ENCODE results near the gene PTGIS. TPM values are rescaled to one million over a fixed set of nuclear protein-coding genes. Genes with fewer than 3 reads are reported as not detected.

PTGIS gene
- total RNA-seq, 6 experiments from 2014 or later, result 0.05 TPM; not detected in 5

DNA sequence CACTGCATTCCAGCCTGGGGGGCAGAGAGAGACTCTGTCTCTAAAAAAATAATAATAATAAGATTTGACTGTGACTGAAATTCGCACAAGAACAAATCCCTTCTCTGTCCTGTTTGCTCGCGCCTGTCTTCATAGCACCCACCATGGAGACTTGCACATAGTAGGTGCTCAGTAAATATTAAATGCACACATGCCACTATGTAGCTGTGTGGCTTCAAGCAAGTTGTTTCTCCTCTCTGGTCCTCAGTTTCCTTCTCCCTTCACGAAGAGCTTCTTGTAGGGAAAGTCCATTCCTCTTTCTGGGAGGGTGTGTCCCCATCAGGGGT, 15.4 kb upstream of the PTGIS start:
- H3K4me3 Mint-ChIP-seq, result peak overlapping the region; percentile 31
- peaks cover 38% of the 10 kb centered on the region for H3K27me3 Mint-ChIP-seq (ENCODE audit: insufficient read depth)
- peaks cover 70% of the 10 kb centered on the region for H3K4me1 Mint-ChIP-seq (ENCODE audit: low read depth)
- no peak overlapping the region for H3K27ac Mint-ChIP-seq
- no peak for DNase-seq
- H3K36me3 Mint-ChIP-seq (ENCODE audit: low read depth), result peaks cover 10% of the 10 kb centered on the region
- peaks cover 15% of the 10 kb centered on the region for H3K9me3 Mint-ChIP-seq
- TF ChIP-seq, protein P1, sequence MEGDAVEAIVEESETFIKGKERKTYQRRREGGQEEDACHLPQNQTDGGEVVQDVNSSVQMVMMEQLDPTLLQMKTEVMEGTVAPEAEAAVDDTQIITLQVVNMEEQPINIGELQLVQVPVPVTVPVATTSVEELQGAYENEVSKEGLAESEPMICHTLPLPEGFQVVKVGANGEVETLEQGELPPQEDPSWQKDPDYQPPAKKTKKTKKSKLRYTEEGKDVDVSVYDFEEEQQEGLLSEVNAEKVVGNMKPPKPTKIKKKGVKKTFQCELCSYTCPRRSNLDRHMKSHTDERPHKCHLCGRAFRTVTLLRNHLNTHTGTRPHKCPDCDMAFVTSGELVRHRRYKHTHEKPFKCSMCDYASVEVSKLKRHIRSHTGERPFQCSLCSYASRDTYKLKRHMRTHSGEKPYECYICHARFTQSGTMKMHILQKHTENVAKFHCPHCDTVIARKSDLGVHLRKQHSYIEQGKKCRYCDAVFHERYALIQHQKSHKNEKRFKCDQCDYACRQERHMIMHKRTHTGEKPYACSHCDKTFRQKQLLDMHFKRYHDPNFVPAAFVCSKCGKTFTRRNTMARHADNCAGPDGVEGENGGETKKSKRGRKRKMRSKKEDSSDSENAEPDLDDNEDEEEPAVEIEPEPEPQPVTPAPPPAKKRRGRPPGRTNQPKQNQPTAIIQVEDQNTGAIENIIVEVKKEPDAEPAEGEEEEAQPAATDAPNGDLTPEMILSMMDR (IDR thresholded peaks at IDR 0.05), result no peak

DNA sequence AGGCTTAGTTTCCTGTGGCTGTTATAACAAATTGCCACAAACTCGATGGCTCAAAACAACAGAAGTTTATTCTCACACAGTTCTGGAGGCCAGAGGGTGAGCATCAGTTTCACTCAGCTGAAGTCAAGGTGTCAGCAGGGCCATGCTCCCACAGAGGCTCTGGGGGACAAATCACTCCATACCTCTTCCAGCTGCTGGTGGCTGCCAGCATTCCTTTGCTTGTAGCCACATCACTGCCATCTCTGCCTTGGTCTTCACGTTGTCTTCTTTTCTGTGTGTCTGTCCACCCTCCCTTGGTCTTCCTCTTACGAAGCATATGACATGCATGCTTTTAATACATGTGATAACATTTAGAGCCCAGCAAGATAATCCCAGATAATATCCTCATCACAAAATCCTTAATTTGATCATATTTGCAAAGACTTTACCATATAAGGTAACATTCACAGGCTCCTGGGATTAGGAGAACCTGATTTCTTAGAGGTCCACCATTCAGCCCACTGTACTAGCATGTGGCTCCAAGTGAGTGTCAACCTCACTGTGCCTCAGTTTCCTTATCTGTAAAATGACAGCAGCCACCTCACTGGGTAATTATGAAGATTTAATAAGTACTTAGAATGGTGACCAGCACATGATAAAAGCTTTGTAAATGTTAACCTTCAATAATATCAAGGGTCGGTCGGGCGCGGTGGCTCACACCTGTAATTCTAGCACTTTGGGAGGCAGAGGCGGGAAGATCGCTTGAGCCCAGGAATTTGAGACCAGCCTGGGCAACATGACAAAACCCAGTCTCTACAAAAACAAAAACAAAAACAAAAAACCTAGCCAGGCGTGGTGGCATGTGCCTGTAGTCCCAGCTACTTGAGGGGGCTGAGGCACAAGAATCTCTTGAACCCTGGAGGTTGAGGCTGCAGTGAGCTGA, 14.7 kb upstream of the PTGIS start:
- no peak for DNase-seq
- TF ChIP-seq, protein P1 (IDR thresholded peaks at IDR 0.05), result no peak
- Mint-ChIP-seq H3K4me1 (ENCODE audit: low read depth) (peaks cover 64% of the 10 kb centered on the region), H3K36me3 (ENCODE audit: low read depth) (peaks cover 10% of the 10 kb centered on the region), H3K9me3 (peaks cover 15% of the 10 kb centered on the region), H3K27me3 (ENCODE audit: insufficient read depth) (peaks cover 35% of the 10 kb centered on the region), H3K27ac (no peak overlapping the region), H3K4me3 (no peak overlapping the region)

DNA sequence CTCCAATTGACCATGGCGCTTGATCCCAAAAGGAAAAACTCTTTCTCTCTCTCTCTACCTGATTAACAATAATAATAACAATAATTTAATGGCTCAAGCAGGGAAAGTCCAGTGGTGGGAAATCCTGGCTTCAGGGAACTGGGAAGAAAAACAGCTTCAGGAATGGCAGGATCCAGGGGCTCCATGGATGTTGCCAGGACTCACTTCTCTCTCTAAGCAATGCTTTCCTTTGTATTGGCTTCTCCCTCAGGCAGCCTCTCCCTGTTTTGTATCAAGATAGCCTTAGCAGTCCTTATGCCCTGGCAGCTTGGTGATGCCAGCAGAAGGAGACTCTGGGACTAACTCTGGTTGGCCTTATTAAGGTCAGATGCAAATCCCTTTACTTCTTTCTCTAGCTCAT, 13.5 kb upstream of the PTGIS start:
- no peak overlapping the region for H3K27ac Mint-ChIP-seq
- TF ChIP-seq, protein P1 (IDR thresholded peaks at IDR 0.05), result no peak
- no peak overlapping the region for H3K4me3 Mint-ChIP-seq
- DNase-seq, result no peak
- H3K4me1 Mint-ChIP-seq (ENCODE audit: low read depth), result peaks cover 54% of the 10 kb centered on the region
- peaks cover 12% of the 10 kb centered on the region for H3K36me3 Mint-ChIP-seq (ENCODE audit: low read depth)
- peaks cover 15% of the 10 kb centered on the region for H3K9me3 Mint-ChIP-seq
- peaks cover 38% of the 10 kb centered on the region for H3K27me3 Mint-ChIP-seq (ENCODE audit: insufficient read depth)

DNA sequence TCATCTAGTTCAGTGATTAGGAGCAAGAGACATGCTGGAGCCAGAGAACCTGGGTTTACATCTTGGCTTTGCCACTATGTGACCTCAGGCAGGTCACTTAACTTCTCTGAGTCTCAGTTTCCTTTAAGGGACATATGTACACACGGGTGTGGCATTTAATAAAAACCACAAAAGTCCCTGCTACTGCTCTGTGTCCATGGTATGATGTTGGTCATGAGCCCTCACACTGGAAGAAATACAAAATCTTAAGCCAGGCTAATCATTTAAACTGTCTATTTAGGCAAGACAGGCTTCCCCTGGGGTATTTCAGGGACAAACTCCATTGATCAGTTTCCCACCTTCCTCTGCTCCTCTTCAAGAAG, 12.9 kb upstream of the PTGIS start:
- no peak for DNase-seq
- Mint-ChIP-seq H3K27ac (peak overlapping the region; percentile 24; the same call in 1 of the 2 replicates), H3K9me3 (peaks cover 15% of the 10 kb centered on the region), H3K27me3 (ENCODE audit: insufficient read depth) (peaks cover 36% of the 10 kb centered on the region), H3K4me3 (no peak overlapping the region; the same call in 1 of the 2 replicates), H3K36me3 (ENCODE audit: low read depth) (peaks cover 17% of the 10 kb centered on the region), H3K4me1 (ENCODE audit: low read depth) (peaks cover 52% of the 10 kb centered on the region)
- TF ChIP-seq, protein P1 (IDR thresholded peaks at IDR 0.05), result no peak

DNA sequence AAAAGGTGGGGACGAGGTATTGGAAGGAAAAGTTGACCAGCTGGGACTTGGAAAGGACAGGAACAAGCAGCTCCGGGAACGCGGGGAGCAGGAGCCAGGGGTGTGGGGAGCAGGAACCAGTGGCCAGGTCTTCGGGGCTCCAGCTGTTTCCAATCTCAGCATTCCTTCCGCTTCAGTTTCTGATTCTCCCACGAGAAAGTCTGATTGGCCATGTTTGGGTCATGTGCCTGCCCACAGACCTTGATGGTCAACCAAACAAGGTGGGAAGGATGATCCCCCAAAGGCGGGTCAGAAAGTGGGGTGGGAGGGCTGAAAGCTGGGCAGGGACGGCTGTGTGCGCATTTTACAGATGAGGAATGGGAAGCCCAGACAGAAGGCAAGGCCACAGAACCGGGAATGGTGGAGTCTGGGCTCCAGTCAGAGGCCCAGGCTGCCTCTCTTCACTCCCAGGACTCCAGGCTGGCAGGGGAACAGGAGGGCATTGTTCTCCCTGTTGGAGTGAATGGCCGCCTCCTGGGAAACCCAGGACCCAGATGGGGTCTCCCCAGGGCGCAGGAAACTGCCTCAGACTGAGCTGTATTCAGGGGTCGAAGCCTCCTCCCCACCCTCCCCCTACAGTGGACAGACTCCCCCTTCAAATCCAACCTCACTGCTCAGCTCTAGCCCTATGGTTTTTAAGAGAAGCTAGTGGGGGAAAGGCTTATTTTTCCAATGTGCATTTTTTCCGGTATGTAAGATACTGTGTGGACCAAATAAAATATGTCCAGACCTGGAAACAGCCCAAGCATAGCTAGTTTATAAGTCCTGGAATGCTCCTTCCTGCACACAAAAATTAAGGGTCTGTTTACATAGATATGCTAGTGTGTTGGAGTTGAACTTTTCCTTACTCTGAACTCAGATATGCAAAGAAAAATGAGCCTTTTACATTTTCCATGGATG, 12.2 kb upstream of the PTGIS start:
- Mint-ChIP-seq H3K27me3 (ENCODE audit: insufficient read depth) (peaks cover 34% of the 10 kb centered on the region), H3K9me3 (peaks cover 15% of the 10 kb centered on the region), H3K4me3 (no peak overlapping the region; the same call in 1 of the 2 replicates), H3K36me3 (ENCODE audit: low read depth) (peaks cover 17% of the 10 kb centered on the region), H3K27ac (peak overlapping the region; percentile 24), H3K4me1 (ENCODE audit: low read depth) (peaks cover 46% of the 10 kb centered on the region)
- peak; percentile 31 for DNase-seq
- TF ChIP-seq, protein P1 (IDR thresholded peaks at IDR 0.05), result no peak

All from HFFc6 (cell line).